OCI-M2 (cell line): ENCODE data around the gene ATG2B.
"Not testable (repeated sequence)": the region's sequence is repeated elsewhere in the genome, so short reads cannot be mapped to it uniquely, and the experiment has no call there.

ENCODE experiments used
- DNase-seq: peaks from one replicate; lab custom pipeline; 2025; ENCODE audit not compliant: unreplicated experiment; lab: John Stamatoyannopoulos, UW

Gene ATG2B

DNA sequence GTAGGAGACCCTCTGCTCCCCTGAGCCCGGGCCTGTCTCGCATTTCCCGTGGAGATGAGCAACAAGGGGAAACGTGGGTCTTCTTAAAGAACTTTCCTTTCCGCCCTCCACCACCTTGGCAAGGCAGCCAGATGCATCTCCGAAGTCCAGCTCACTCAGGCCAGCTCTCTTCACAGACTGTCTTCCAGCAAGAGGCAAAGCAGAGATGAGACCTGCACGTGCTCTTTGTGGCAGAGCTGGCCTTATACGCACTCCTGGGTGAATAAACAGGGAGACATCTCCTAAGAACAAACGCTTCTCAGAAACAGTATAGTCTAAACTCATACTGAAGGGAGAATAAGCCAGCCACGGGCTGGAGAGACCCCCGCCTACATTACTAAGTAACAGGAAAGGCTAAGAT lies 108.5 kb downstream of the ATG2B start:
- DNase-seq = no peak

DNA sequence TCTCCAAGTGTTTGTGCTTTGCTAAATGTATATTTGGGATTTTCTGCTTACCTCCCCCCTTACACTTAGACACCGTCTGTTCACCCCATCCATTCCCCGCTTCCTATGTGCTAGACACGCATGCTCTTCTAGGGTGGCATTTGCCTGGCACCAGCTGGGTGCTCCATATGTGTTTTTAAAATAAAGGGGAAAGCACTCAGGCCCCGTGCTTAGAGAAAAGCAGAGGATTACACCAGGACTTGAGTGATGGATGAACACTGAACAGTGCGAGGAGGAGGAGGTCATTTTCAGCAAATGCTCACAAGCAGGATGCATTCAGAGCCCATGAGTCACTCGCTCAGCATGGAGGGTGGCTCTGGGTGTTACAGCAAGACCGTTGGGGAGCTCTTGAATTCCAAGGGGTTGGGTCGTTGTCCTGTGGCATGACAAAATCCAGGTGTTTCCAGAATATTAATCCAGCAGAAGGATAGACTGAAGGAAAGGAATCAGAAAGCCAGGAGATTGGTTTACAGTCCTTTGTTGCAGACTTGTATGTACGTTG lies 110.1 kb downstream of the ATG2B start:
- no peak for DNase-seq

DNA sequence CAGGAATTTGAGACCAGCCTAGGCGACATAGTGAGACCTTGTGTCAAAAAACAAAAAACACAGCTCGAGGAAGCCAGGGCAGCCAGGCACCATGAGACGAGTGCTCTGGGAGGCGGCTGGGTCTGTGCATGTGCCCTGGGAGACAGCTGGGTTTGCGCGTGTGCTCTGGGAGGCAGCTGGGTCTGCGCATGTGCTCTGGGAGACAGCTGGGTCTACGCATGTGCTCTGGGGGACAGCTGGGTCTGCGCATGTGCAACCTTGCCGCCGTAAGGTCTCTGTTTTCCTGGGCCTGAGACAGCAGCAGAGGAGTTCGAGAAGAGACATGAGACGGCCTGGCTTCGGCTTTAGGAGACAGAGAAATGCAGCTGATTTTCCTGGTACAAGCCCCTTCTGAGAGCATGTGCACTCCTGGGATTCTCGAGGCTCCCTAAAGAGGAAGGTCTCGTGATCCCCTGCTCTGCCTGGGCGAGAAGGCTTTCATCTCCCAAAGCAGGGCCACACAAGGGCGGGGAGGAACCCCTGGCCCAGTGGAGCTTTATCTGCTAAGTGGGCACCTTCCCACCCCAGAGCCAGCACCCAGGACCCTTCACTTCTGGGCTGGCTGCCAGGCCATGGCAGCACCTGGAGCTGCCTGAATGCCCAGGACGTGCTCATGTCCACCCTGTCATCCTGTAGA lies 110.7 kb downstream of the ATG2B start:
- no peak for DNase-seq

DNA sequence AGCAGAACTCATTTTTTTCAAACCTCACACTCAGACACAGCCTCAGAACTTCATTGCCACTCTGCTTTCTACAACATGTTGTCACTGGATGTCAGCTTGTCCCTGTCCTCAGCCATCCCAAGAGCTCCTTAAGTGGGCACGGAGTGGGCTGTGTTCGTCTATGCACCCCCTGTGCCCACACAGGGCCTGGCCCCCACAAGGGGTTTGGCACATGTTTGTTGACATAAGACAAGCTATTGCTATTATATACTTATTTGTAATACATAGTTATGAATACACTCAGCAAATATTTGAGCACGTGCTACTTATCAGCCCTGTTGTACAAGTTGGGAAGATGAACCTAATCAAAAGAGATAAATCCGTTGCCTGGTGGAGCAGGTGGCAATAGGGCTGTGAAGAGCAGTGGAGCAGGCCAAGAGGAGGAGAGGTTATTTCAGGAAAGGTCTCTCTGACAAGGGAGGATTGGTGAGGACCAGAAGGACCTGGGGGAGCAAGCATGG lies 111.4 kb downstream of the ATG2B start:
- no peak for DNase-seq

DNA sequence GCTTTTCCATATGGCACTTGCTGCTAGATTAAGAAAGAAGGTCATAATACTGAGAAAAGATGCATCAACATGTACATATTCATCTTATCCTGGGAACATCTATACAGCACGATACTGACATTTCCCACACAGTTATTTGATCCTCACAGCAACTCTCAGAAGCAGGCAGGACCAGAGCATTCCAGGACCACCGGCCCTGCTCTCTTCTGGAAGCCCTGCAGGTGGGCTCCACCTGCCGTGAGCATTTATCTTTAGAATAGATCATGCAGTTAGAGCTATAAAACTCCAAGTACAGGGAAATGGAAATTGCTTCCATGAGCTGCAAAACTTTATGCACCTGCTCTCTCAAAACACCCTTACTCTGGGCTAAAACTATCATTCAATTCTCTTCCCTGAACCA lies 112.7 kb downstream of the ATG2B start:
- no peak for DNase-seq

DNA sequence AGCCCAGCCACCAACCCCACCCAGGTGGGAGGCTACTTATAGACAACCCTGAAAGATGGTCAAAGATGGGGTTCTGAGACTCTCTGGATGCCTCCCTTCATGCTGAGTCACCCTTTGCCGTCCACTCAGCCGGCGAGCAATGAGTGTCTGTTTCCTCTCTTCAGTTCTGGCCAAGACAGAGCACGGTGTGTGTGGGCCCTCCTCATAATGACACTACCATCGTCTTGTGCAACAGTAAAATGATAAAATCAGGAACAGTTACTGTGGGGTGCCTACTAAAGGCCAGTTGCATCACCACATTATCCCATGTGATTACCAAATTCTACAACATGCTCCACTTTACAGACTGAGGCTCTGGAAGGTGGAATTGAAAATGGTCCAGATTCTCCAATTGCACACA lies 114.1 kb downstream of the ATG2B start:
- DNase-seq = no peak

DNA sequence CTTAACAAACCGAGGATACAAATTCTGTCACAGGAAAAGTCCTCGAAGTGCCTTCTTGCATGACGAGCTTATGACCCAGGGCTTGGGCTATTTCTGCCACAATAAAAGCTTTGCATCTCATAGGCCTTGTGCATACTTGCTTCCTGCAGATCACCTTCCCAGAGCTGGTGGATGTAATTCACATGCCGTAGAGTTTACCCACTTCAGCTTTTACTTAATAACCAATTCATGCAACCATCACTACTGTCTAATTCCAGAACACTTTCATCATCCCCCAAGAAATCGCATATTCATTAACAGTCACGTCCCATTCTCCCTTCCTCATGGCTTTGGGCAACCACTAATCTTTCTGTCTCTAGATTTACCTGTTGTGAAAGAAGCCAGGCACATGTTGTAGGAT lies 116.1 kb downstream of the ATG2B start:
- no peak for DNase-seq

DNA sequence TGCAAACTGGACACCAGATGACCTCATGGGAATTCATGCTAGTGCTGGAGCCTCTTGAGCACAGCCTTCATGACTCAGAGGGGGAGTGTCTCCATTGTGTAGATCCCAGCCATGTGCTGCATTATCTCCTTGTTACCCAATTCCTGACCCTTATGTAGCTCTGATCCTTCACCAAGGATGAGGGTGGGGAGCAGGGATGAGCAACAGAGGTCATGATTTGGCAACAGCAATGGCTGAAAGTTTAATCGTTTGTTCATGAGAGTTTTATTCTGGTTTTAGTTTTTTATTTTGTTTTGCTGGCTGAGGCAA lies 116.6 kb downstream of the ATG2B start:
- no peak for DNase-seq

DNA sequence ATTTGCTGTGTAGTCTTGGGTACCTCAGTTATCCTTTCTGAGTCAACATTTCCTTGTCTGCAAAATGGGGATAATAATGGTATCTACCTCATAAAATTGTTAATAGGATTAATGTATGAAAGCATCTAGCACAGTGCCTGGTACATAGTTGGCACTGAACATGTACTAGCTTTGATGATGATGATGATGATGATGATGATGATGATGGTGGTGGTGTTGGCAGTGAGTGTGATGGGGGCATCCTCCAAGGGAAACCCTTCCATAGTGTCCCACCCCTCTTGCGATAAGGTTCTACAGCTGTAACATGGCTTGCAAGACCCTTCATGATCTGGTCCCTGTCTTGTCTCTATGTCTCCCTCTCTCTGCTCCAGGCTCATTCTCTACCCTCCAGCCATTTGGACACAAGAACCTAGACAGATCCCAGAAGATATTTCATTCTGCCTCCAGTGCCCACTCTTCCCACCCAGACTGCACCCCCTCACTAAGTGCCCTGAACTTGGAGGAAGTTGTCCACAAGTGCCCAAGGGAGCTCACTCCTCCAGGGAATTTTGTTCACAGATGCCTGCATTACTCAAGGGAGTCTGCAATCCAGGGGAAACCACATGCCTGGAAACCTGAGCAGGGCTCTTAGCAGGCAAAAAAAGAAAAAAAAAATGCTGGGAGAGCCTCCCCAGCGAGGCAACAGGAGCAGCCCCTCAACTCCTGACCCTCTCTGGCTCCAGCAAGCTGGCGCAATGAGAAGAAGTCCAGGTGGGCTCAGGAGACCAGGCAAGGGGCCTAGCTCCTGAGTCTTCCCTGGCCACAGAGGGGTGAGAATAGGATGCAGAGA lies 117.2 kb downstream of the ATG2B start:
- no peak for DNase-seq

DNA sequence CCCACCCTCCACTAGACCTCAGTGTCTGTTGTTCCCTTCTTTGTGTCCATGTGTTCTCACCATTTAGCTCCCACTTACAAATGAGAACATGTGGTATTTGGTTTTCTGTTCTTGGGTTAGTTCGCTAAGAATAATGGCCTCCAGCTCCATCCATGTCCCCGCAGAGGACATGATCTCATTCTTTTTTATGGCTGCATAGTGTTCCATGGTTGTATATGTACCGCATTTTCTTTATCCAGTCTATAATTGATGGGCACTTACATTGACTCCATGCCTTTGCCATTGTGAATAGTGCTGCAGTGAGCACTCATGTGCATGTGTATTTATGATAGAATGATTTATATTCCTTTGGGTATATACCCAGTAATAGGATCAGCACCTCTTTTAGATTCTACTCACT lies 118.1 kb downstream of the ATG2B start:
- DNase-seq = not testable (repeated sequence)

DNA sequence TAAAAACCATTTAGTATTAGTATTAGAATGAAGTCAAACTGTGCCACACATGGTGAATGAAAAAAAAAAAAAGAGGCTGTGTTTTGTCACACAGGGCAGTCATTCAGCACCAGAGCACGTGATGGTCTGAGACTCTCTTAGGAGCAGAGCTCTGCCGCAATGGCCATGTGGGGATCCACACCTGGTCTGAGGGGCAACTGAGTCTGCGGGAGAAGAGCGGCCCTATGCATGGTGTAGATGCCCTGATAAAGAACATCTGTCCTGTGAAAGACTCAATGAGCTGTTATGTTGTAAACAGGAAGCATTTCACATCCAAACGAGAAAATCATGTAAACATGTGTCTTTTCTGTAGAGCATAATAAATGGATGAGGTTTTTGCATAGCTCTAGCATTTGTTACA lies 119.4 kb downstream of the ATG2B start:
- DNase-seq = no peak

DNA sequence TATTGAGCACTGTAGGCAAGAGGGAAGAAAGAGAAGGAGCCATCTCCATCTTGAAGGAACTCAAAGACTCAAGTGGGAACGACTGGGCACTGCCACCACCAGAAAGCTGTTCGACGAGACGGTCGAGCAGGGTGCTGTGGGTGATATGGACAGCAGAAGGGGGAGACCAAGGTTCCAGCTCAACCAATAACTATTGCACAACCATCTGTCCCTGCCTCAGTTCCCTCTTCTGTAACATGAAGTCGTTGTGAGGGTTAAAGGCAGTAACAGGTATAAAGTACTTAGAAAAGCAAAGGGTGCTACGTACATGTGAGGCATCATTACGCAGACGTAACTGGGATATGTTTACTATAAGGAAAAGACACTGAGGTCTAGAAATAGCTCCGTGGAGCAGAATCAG lies 121.0 kb downstream of the ATG2B start:
- no peak for DNase-seq

DNA sequence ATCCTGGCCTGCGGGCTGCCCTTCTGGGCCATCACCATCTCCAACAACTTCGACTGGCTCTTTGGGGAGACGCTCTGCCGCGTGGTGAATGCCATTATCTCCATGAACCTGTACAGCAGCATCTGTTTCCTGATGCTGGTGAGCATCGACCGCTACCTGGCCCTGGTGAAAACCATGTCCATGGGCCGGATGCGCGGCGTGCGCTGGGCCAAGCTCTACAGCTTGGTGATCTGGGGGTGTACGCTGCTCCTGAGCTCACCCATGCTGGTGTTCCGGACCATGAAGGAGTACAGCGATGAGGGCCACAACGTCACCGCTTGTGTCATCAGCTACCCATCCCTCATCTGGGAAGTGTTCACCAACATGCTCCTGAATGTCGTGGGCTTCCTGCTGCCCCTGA lies 122.5 kb downstream of the ATG2B start:
- DNase-seq = no peak

DNA sequence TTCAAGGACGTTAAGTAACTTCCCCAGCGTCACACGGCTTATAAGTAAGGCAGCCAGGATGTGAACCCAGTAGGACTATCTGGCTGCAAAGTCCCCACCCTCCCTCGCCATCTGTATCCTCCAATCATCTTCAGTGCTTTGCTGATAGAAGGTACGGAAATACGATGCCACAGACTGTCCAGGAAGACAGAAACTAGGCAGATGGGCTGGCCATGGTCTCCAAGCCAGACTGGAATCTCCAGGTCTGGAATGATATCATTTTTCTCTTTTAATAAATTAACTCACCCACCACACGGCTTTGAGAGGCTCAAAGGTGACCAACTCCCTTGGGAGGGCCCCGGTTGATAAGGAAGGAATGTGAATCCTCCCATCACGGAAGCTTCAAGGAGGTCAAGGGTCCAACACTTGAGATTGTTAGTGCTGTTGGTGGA lies 123.4 kb downstream of the ATG2B start:
- DNase-seq = no peak

DNA sequence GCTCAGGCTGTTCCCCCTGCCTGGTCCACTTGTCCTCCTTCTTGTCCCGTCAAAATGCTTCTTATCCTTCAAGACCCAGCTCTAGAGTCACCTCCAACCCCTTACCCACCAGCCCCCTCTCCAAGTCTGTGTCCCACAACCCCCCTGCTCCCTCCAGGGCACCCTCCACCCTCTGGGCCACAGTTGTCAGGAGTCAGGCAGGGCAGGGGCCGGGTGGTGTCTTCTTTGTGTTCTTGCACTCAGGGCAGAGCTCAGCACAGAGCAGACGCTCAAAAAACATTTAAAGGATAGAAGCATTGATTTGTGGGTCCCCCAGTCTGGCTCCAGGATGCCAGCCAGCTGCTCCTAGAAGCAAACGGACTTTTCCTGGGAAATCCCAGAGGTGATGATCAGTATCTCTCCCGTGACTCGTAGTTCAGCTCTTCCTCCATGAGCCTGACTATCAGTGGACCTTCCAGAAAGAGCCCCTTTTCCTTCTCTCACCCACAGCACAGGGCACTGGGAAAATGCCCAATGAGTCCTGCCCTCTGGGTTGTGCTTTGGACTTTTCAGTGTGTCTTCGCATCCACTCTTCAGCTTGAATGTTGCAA lies 124.4 kb downstream of the ATG2B start:
- DNase-seq = no peak

DNA sequence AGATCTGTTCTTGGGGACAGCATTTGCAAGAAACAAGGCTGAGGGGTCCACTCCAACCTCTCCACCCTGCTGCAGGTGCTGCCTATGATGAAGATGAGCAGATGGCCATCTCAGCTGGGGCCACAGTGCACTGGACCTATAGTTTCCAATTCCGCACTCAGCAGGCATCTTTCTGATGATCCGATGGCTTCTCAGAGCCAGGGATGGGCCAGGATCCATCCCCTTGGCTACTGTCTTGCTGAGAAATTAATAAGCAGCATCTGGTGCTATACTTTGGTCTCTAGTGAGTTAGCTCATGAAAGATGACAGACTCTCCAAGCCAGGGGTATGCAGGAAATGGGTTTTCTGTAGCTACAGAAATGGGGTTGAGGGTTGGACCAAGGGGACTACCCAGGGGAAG lies 125.5 kb downstream of the ATG2B start:
- DNase-seq = no peak

DNA sequence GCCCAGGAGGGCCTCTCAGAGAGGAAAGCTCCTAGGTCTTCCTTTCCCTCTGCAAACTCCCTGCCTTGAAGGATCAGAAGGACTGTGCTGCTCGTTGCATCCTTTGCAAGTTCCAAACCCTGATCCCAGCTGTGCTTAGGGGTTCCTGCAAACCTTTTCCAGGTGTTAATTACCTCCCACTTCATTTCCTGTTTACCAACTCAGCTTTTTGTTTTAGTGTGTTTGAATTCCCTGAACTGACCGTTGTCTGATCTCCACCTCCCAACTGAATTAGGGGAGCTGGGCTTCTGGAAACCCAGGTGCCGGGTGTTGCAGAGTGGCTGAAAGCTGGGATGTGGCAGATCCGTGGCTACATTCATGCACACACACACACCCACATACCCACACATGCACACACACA lies 127.7 kb downstream of the ATG2B start:
- DNase-seq = no peak

DNA sequence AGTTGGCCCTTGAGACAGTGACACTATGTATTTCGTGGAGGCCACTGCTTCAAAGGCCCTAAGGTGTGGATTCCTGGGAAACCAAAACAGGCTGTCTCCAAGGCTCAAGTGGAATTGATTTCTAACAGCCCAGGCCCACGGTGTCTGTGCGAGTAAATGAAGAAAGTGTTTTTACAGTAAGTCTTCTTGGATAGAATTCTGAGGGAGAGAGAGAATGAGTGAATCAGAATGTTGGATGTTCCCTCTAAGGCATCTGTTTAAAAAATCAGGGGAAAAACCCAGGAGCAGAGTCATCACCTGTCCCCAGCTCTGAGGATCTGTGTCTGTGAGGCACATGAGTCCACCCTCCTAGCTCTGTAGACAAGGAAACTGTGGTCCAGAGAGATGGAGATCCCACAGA lies 129.5 kb downstream of the ATG2B start:
- no peak for DNase-seq

DNA sequence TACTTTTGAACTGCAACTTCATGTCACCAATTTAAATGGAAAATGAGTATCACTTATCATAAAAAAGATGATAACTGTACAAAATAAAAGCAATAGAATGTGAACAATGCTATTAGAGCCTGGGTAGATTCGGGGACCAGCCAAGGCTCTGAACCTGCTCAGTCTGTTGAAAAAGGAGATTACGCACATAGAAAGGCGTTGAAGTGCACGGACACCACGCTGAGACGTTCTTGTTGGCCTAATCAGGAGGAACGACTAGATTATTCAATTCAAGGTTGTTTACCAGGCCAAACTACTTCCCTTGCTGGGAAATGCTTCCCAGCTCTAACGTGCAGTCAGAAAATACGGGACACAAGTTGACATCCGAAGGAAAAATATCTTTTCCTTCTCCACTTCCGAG lies 130.6 kb downstream of the ATG2B start:
- DNase-seq = no peak

DNA sequence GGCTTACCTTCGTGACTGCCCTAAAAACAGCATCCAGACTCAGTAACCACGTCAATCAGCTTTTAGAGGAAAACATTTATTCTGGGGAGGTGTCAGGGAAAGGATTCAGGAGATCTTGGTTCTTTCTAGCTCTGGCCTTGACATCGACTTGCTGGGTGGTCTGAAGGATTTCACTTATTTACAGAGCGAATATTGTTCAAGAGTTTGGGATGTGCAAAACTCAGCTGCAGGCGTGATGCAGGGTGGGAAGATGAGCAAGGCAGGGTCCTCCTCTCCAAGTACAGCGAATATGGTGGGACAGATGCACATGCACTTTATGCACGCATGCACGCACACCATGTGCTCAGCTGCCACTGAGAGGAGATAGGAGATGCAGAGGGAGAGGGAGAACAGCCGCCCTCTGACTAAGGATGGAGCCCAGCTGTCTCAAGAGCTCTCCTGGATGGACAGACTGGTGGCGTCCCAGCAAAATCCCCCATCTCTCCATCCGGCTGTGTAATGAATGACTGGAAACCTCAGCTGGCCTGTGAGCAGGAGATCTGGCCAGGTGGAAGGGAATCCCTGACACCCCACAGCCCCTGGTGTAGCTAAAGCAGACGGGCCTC lies 131.5 kb downstream of the ATG2B start:
- no peak for DNase-seq

DNA sequence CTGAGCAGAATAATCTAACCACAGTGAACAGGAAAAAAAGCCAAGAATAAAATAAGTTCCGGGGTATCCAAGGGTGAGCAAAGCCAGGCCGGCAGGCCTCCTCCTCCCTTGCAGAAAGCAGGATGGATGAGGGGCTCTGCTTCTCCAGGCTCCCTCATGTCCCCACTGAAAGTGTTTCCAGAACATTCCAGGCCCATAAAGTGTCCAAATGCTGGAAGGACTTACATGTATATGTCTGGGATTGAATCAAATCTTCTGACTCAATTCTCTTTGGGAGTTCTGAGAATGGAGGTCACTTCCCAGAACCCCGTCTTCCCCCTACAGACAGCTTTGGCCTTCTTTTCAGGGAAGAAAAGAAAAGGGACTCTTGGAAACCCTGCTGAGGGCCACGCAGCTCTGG lies 132.1 kb downstream of the ATG2B start:
- no peak for DNase-seq

DNA sequence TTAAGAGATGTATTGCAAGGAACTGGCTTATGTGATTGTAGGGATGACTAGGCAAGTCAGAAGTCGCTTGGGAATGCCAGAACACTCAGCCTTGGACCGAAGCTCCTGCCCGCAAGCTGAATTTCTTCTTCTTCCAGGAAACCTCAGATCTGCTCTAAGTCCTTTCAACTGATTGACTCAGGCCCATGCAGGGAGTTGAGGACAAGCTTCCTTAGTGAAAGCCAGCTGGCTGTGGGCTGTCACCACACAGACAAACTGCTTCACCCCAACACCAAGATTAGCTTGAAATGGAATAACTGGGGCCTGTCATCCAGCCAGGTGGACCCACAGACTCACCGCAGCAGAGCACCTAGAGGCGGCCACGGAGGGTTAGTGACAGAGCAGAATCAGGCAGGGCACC lies 133.8 kb downstream of the ATG2B start:
- no peak for DNase-seq
